GM13977 (cell line): ENCODE results near the gene HPCAL1.
"Not testable (repeated sequence)": the region's sequence is repeated elsewhere in the genome, so short reads cannot be mapped to it uniquely, and the experiment has no call there.

Experiments
- DNase-seq: peaks from one replicate; pipeline ENCODE4 v3.0.0; 2012; ENCODE audit warnings: low spot score
- in situ Hi-C: fragments of 300-500 bp; cut with MboI; formaldehyde crosslinking; loops from one replicate; pipeline ENCODE4 v1.12.0; 2022; ENCODE audit warnings: low sequenced_read_pairs, low pct_unique_long_range_greater_than_20kb, mixed read lengths, inconsistent platforms; ENCODE audit not compliant: unreplicated experiment
- TF ChIP-seq, protein P1 (sequence below): IDR thresholded peaks from 2 replicates; pipeline ENCODE4 v1.5.1; 2012; ENCODE audit warnings: mild to moderate bottlenecking, control low read depth; ENCODE audit not compliant: insufficient read depth; ENCODE audit errors: extremely low read depth, missing control alignments

HPCAL1 gene

DNA sequence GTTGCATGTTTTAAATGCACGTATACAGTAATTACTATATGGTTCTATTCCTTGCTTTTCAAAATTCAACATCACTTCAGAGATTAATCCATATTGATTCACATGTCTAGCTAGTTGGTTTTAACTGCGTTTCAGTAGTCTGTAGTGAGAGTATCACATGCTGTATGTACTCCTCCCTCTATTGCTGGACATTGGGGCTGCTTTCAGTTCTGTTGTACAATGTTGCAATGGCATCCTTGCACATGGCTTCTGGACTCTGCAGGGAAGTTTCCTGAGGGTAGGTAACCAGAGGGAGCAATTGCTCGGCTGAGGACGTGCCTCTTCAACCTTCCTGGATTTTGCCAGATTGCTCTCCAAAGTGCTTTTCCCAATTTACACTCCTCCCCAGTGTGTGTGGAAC lies 10.7 kb upstream of the HPCAL1 start:
- DNase-seq, result no peak
- TF ChIP-seq, protein P1, sequence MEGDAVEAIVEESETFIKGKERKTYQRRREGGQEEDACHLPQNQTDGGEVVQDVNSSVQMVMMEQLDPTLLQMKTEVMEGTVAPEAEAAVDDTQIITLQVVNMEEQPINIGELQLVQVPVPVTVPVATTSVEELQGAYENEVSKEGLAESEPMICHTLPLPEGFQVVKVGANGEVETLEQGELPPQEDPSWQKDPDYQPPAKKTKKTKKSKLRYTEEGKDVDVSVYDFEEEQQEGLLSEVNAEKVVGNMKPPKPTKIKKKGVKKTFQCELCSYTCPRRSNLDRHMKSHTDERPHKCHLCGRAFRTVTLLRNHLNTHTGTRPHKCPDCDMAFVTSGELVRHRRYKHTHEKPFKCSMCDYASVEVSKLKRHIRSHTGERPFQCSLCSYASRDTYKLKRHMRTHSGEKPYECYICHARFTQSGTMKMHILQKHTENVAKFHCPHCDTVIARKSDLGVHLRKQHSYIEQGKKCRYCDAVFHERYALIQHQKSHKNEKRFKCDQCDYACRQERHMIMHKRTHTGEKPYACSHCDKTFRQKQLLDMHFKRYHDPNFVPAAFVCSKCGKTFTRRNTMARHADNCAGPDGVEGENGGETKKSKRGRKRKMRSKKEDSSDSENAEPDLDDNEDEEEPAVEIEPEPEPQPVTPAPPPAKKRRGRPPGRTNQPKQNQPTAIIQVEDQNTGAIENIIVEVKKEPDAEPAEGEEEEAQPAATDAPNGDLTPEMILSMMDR, result no peak
- in situ Hi-C loops, result no loop called here

DNA sequence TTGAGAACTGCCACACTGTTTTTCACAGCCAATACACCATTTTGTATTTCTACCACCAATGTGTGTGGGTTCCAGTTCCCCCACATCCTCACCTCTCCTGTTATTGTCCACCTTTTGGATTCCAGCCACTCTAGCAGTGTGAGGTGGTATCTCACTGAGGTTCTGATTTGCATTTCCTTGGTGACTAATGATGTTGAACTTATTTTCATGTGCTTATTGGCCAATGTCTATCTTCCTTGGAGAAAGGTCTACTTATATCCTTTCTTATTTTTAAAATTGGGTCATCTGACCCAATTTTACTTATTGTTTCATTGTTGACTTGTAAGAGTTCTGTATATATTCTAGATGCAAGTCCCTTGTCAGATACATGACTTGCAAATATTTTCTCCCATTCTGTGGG lies 9.1 kb upstream of the HPCAL1 start:
- in situ Hi-C loops, result no loop called here
- no peak for DNase-seq
- TF ChIP-seq, protein P1, result no peak

DNA sequence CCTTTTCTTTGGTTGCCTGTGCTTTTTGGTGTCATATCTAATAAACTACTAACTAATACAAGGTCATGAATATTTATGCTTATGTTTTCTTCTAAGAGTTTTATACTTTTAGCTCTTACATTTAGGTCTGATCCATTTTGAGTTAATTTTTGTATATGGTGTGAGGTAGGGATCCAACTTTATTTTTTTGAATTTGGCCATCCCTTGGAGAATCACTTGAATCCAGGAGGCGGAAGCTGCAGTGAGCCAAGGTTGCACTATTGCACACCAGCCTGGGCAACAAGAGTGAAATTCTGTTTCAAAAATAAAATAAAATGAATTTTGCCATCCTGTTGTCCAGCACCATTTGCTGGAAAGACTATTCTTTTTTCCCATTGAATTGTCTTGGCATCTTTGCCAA lies 8.6 kb upstream of the HPCAL1 start:
- no peak for DNase-seq
- TF ChIP-seq, protein P1, result no peak
- in situ Hi-C loops, result no loop called here

DNA sequence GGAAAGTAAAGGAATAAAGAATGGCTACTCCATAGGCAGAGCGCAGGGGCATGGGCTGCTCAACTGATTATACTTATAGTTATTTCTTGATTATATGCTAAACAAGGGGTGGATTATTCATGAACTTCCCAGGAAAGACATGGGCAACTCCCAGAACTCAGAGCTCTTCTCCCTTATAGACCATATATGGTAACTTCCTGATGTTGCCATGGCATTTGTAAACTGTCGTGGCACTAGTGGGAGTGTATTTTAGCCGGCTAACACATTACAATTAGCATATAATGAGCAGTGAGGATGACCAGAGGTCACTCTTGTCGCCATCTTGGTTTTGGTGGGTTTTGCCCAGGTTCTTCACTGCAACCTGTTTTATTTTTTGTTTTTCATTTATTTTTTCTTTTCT lies 7.1 kb upstream of the HPCAL1 start:
- DNase-seq, in situ Hi-C loops: not testable (repeated sequence)

DNA sequence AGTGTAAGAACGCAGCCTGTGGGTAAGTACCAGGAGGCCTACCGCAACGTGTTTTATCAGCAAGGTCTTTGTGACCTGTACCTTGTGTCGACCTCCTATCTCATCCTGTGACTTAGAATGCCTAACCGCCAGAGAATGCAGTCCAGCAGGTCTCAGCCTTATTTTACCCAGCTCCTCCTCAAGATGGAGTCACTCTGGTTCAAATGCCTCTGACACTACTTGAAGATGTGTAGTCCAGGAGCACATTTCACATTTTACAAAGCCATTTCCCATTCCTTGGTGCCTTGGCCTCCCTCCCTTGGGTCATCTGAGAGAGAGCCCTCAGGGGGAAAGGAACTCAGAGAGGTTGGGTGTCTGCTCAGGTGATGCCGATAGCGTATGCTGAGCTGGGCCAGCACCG lies 6.6 kb upstream of the HPCAL1 start:
- DNase-seq, result no peak
- in situ Hi-C loops, result no loop called here
- TF ChIP-seq, protein P1, result no peak

DNA sequence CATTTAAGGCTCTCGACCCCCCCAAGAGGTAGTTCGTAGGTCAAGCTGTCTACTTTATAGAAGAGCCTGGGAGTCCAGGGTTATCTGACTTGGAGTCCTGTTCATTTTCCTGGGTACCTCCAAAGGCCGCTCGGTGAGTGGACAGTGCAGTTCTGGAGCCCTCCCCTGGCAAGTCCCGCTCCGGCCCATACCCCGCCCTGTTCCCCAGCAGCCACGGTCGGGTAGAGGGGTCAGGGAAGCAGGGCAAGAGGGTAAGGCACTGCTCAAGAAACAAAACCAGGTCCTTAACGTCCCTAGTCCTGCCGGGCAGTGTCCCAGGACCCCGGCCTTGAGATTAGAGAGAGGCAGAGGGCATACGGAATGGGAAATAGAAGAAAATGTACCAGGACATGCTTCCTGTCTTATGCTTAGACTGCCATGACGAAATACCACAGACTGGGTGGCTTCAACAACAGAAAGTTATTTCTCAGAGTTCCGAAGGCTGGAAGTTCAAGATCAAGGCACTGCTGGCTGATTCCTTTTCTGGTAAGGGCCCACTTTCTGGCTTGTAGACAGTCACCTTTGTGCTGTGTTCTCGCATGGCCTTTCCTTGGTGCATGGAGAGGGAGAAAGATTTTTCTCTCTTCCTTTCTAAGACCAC lies 5.4 kb upstream of the HPCAL1 start:
- TF ChIP-seq, protein P1, result no peak
- no peak for DNase-seq
- in situ Hi-C loops, result no loop called here

DNA sequence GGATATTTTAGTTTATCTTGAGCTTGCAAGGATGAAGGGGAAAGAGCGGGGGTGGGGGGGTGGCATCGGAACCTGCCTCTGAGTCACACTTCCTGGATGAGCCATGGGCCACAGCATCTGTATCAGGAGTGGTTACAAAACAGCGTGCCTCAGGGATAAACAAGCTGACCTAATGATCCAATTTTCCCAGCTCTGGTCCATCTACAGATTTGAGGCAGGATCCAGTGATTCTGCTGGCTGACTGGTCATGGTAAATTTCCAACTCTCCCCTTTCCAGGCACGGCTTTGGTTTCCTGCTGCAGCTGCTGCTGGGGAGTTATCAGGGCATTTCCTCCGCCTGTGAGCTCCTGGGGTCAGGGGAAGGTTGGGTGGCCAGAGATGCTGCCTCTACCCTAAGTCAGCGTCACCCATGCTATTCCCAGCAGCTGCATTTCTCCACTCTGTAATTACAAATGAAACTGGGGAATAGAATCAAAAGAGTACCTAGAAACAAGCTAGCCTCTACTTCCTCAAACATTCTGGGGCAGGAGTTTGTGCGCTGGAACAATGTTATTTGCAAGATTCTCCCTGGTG lies 4.7 kb upstream of the HPCAL1 start:
- in situ Hi-C loops, result no loop called here
- no peak for DNase-seq
- TF ChIP-seq, protein P1, result no peak

DNA sequence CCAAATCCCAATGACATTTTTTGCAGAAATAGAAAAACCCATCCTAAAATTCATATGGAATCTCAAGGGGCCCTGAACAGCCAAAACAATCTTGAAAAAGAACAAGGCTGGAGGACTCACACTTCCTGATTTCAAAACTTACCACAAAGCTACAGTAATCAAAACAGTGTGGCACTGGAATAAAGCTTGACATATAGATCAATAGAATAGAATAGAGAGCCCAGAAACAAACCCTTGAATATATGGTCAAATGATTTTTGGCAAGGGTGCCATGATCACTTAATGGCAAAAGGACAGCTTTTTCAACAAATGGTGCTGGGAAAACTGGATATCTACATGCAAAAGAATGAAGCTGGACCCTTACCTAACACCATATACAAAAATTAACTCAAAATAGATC lies 3.9 kb upstream of the HPCAL1 start:
- in situ Hi-C loops, result not testable (repeated sequence)

More for the DNA sequence above, 3.9 kb upstream of the HPCAL1 start:
- not testable (repeated sequence) for DNase-seq
